Measurements from ENCODE around the gene GATC.
"Not testable (repeated sequence)": the region's sequence is repeated elsewhere in the genome, so short reads cannot be mapped to it uniquely, and the experiment has no call there.

GATC gene

DNA sequence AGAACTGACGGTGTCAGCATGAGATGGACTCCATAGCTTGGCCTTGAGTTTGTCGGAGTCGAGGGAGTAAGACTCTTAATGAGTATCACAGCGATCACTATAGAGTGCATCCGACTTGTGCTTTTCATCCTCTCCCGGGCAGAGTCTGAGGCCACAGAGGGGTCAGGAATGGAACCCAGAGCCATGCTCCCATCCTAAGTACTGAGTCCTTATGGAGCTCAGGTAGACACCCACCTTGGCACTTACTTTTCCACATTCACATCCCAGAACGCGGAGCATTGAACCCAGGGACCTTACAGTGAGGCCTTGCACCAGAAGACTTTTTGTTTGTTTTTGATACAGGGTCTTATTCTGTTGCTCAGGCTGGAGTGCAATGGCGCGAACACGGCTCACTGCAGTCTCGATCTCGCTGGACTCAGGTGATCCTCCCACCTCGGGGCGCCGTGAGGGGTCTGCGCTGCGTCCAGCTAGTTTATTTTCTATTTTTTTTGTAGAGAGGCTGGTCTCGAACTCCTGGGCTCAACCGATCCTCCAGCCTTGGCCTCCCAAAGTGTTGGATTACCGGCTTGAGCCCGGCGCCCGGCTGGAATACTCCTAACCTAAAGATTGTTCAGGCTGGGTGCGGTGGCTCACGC lies 24.0 kb downstream of the GATC start:
- DNase-seq = no peak

DNA sequence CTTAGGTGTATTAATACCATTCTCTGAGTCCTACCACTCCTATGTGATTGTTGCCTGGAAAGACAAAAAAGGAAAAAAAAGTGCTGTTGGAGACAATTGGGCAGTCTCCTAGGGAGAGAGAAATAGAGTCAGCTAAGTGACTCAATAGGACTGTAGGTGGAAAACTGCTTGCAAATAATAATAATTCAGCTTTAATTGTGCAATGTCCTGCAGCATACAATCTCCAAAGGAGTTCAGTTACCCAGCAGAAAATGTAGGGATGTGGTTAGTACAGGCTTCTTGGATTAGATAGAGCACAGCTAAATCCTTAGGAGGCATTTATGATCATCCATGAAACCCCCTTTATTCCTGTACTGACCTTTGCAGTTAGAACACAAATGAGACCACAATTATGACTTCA lies 26.3 kb downstream of the GATC start:
- no peak for DNase-seq

- no peak for DNase-seq
Measured at GRCh38 chr12:120473807-120474615, 27.8 kb downstream of the GATC start.

- no peak for DNase-seq
Measured at GRCh38 chr12:120474616-120474960, 28.3 kb downstream of the GATC start.

GRCh38 chr12:120475643-120476042 lies 29.4 kb downstream of the GATC start:
- DNase-seq = no peak

DNA sequence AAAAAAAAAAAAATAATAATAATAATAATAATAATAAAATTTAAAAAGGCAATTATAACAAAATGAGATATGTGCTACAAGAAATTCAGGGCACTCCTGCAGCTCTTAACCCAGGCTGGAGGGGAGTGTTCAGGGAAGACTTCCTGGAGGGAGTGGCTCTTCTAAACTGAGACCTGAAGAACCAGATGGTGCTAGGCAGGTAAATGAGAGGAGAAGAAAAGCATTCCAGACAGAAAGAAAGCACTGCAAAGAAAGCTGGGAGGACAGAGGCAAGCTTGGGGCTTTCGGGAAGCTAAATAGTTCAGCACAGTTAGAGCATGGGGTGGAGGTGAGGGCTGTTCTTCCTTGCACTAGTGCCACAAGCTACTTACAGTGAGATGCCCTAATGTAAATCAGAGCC lies 33.2 kb downstream of the GATC start:
- DNase-seq = no peak

DNA sequence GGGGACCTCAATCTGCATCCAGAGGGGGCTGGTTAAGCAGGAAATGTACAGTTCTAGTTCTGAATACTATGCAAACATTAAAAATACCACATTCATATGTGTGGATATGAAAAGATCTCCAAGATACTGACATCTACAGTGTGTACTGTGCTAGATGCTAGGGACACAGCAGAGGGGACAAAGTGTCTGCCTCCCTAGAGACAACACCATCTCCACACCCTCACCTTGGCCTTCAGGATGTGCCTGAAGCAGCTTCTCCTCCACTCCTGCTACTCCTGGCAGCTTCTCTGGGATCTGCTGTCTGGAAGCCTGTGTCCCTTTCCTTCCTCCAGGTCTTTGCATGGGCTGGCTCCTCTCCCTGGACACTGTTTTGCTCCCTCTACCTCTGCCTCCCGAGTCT lies 34.0 kb downstream of the GATC start:
- DNase-seq = no peak

DNA sequence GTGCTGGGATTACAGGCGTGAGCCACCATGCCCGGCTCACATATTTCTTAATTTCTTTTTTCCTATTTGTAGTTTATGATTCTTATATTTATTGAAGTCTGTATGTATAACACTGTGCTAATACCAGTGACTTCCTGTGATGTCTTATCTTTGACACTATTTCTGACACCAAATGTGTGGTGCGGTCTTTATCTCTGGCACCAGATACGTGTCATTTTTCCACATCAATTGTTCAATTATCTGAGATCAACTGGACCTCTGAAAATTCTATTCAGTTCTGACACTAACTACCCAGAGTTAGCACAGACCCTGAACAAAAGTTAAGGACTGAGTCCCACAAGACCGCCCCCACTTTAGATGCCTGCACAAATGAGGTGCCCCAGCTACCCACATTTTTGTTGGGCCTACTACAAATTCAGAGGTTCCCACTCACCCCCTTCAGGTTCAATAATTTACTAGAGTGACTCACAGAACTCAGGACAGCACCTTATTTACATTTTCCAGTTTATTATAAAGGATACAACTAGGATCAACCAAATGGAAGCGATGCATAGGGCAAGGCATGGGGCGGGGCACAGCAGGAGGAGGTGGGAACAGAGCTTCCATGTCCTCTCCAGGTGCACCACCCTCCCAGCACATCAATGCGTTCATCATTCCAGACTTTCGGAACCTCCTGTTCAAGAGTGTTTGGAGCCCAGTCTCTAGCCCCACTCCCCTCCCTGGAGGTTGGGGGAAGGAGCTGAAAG lies 35.0 kb downstream of the GATC start:
- DNase-seq = no peak

GRCh38 chr12:120483621-120484020 lies 37.4 kb downstream of the GATC start:
- DNase-seq = no peak

- no peak for DNase-seq
Measured at GRCh38 chr12:120485961-120486881, 40.0 kb downstream of the GATC start.

DNA sequence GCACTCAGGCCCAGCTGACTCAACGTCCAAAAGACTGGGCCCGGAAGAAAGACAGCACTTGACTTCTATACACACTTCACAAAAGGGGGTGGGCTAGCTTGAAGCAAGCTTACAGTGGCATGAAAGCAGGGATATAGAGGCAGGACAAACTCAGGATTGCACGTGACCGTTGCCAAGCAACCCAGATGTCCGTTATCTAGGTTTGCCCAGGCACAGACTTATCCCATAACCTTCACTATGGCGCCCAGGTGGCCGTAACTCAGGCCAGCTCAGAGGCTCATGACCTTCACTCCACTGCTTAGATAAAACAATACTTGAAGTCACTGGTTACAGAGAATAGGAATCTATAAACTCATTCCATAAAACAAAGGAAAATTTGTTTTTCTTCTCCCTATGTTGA lies 41.3 kb downstream of the GATC start:
- DNase-seq = not testable (repeated sequence)

DNA sequence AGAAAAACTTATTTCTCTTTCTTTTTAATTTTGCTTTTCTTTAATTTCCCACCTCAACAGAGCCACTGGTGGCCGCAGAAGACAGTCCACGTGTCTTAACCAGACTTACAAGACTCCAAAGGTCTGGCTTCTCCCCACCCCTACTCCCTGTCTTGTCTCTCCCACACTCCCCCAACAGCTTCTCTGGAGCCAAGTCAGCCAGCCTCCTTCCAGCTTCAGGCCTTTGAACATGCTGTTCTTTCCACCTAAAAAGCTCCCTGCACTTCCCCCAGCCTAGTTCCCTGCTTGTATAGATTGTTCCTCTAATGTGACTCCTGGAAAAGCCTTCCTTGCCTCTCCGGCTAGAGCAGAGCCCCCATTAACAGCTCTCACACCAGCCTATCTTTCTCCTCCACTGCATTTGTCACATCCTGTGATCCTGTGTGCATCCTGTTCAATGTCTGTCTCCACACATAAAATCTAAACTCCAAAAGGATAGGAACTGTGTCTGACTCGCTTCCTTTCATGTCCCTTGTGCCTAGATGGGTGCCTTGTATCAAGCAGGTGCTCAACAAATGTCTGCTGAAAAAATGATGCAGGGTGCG lies 41.9 kb downstream of the GATC start:
- DNase-seq = no peak

DNA sequence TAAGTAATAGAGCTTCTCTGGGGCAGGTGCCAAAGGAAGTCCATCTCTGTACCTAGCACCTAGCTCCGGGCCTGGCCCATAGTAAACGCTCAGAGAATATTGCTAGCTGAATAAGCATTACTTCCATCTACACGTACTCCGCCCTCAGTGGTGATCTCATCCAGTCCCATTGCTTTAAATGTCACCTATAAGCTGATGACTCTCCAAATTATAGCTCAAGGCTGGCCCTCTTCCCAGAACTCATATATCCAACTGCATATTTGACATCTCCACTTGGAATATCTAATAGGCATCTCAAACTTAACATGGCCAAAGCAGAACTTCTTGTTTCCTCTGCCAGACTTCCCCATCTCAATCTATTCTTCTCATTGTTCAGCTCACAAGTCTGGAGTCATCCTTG lies 42.8 kb downstream of the GATC start:
- DNase-seq = no peak

DNA sequence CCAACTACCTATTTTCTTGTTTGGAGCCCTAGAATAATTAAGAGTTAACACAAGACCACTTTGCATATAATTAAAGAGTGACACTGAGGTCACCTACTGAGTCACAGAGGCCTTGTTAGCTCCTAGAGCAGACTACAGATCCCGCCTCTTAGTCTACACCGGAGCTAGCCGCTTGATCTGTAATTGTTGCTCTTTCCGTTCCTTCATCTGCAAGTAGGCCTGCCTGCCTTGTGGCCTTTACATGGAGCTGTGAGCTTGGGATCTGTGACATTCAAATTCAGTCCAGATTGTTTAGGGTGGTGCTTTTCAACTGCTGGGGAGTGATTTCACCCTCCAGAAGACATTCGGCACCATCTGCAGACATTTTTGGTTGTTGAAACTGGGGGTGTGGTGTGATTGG lies 44.1 kb downstream of the GATC start:
- DNase-seq = no peak

DNA sequence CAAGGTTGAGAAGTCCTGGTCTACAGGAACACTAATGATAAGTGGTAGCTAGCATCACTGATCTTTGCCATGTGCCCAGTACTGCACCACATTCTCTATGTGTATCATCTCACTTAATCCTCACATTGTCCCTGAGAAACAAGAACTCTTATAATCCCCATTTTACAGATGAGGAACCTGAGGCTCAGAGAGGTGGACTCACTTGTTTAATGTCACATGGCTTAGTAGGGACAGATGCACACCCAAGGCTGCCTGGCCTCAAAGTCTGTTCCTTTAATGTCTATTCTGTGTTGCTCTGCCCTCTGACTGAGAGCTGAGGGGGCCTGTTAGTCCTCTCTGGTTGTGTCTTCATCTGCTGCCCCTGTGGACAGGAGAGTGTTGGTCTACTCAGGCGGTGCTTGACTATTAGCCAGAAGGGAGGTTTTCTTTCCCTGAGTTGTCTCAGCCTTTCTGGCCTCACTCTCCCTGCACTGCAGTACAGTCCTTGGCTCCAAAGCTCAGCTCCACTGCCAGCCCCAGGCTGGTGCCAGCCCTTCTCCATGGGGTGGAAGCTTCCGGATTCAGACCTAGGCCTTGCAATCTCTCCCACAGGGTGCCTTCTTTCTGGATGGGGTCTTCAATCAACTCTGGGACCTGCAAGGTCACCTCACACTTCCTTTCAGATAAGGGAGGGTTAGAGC lies 44.7 kb downstream of the GATC start:
- DNase-seq = no peak

DNA sequence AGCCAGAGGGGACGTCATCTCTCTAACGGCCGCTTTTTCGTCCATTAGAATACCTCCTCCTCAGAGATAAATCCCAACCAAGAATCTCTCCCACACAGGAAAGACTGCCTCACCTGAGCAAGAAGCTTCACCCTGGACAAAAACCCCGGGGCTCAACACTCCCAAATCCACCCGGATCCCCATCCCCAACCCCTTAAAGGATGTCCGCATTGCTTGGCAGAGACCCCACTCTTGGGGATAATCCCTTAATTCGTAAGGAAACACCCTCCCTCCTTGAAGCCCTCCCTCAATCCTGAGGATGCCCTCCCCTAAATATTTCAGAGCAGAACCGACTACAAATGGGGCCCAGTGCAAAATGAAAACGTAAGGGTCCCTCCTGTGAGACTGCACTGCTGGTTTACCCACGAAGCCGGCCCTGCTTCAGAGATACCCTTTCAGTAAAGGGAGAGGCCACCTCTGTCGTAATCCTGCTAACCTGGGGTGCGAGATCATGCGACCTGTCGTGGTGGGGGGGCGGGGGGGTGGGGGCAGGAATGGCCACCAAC lies 49.0 kb downstream of the GATC start:
- DNase-seq = no peak

- DNase-seq = peak; percentile 98
Measured at GRCh38 chr12:120495731-120496412, 49.6 kb downstream of the GATC start, which contains the start of gene DYNLL1. Gene DYNLL1, plus strand, starts transcription at chr12:120496113. Its CDS starts 309 bp downstream, at chr12:120496422.

GRCh38 chr12:120496413-120497340 lies 50.4 kb downstream of the GATC start:
- peak; percentile 38 for DNase-seq

DNA sequence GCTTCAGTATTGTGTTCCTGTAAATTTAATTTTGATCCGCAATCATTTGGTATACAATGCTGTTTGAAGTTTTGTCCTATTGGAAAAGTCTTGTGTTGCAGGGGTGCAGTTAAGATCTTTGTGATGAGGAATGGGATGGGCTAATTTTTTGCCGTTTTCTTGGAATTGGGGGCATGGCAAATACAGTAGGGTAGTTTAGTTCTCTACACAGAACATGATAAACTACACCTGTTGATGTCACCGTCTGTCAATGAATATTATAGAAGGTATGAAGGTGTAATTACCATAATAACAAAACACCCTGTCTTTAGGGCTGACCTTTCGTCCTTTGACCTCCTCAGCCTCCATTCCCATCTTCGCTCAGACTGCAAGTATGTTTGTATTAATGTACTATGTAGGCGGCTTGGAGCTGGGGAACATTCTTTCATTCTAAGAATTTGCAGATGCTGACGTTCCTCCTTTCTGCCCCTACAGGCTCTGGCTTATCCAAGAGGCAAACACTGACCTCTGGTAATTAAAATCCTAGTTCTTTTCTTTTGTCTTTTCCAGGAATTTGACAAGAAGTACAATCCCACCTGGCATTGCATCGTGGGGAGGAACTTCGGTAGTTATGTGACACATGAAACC lies 51.4 kb downstream of the GATC start:
- DNase-seq = no peak
